ENCODE data around the gene CYP27B1. TPM values are rescaled to one million over a fixed set of nuclear protein-coding genes. Genes with fewer than 3 reads are reported as not detected.

The CYP27B1 gene
- total and polyA plus RNA-seq, 2 experiments from 2014 or later: 1.1 to 2.7 TPM

- TF ChIP-seq ZNF462 (CRISPR knock-in tag; IDR thresholded peaks at IDR 0.05) (no peak), EZH2 (IDR thresholded peaks at IDR 0.05; ENCODE audit: low read depth, unreplicated experiment) (no peak), ZNF331 (CRISPR knock-in tag; IDR thresholded peaks at IDR 0.05; ENCODE audit: low read depth) (no peak)
Measured at GRCh38 chr12:57816001-57816854, 49.4 kb upstream of the CYP27B1 start (continued).

- DNase-seq (ENCODE audit: low spot score) (peak; percentile 90), ATAC-seq (peak; percentile 93)
- H3K4me1 ChIP-seq (ENCODE audit: insufficient read depth): 0 out of 2 replicates have a peak, but pooled peaks cover 5% of the 10 kb centered on the region
- no peaks in the 10 kb centered on the region; the same call in 1 of the 2 replicates for H4K20me1 ChIP-seq (replicated peaks; ENCODE audit: insufficient read depth)
- 0 out of 2 replicates have a peak overlapping the region, but pooled peaks have one; percentile 4 for H2AFZ ChIP-seq
- H3K27ac ChIP-seq (ENCODE audit: low read depth): 0 out of 2 replicates have a peak overlapping the region, but pooled peaks have one; percentile 15
- Mint-ChIP-seq H3K36me3 (ENCODE audit: low read depth) (peaks cover 6% of the 10 kb centered on the region; the same call in 1 of the 3 replicates), H3K4me3 (peak overlapping the region; percentile 49; the same call in 2 of the 3 replicates), H3K27me3 (ENCODE audit: insufficient read depth, low read depth, poor library complexity) (peaks cover 17% of the 10 kb centered on the region), H3K9me3 (no peaks in the 10 kb centered on the region), H3K4me1 (peaks cover 11% of the 10 kb centered on the region), H3K27ac (no peak overlapping the region)
- H3F3A ChIP-seq (replicated peaks; ENCODE audit: low read depth): peaks cover 7% of the 10 kb centered on the region; the same call in 1 of the 2 replicates
- no peaks in the 10 kb centered on the region; the same call in 1 of the 2 replicates for H3K9me2 ChIP-seq (ENCODE audit: insufficient read depth)
- no peaks in the 10 kb centered on the region for H3K79me2 ChIP-seq (replicated peaks; ENCODE audit: insufficient read depth)
- no peaks in the 10 kb centered on the region for H3K36me3 ChIP-seq (ENCODE audit: insufficient read depth)
- TF ChIP-seq NANOG (IDR thresholded peaks at IDR 0.05; ENCODE audit: borderline replicate concordance): no peak
- 0 out of 2 replicates have a peak, but pooled peaks have one; percentile 11 for TF ChIP-seq CREB1 (CRISPR knock-in tag; IDR thresholded peaks at IDR 0.05; ENCODE audit: low read depth)
- TF ChIP-seq EZH2phosphoT487 (IDR thresholded peaks at IDR 0.05; ENCODE audit: unreplicated experiment): no peak
- TF ChIP-seq CTCF (conservative IDR thresholded peaks at IDR 0.05; ENCODE audit: low read depth in 2 of 2): peak; percentile 37 to 83
- H3K27me3 ChIP-seq (ENCODE audit: insufficient read depth): no peaks in the 10 kb centered on the region
- H3K4me3 ChIP-seq: no peak overlapping the region
- H3K4me2 ChIP-seq: peak overlapping the region; percentile 55; the same call in 1 of the 2 replicates
Measured at GRCh38 chr12:57815177-57816000, 48.5 kb upstream of the CYP27B1 start.
